Fibroblast of skin of right quadriceps (primary cell): ENCODE data around the gene RBPJL.

Experiments used
- DNase-seq: peaks from one replicate; pipeline ENCODE4 v3.0.0-alpha.2; 2013

Gene RBPJL

DNA sequence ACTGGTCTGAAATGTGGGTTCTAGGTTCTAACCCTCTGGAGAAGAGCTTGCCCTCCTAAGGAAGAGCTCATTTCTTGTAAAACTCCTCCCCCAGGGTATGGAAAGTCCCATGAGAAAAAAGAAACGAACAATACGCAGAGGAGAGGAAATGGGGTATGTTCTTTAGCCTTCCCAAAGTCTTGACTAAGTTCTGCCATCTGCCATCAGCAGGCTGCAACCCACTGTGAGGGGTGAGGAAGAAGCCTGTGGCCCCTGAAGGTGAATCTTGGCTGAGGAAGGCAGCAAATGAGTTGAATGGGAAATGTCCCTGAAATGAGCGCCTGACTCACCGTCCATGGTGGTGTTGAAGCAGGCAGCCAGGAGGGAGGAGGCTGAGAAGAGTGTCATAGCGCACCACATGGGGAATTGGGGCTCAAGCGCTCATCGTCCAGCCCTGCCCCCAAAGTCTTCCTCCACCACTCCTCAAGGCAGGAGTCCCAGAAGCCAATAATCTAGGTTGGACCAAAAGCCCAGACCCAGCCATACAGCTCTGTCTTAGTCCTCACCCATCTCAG is 11.8 kb downstream of the RBPJL start:
- no peak for DNase-seq

DNA sequence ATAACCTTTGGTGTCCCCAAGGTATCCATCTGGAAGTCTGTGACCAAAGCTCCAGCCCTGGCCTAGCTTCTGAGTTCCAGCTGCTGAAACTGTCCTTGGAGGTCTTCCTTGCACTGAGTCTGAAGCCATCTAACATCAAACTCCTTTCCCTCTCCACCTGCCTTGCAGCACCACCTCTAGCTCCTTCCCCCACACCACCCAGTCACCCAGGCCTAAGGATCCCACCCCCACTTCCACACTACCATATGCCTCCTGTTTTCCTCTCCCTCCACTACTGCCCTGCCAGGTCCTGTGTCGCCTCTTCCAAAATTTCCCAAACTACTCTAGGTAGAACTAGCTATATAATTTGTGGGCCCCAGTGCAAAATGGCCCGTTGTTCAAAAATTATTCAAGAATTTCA is 12.3 kb downstream of the RBPJL start:
- DNase-seq = no peak

DNA sequence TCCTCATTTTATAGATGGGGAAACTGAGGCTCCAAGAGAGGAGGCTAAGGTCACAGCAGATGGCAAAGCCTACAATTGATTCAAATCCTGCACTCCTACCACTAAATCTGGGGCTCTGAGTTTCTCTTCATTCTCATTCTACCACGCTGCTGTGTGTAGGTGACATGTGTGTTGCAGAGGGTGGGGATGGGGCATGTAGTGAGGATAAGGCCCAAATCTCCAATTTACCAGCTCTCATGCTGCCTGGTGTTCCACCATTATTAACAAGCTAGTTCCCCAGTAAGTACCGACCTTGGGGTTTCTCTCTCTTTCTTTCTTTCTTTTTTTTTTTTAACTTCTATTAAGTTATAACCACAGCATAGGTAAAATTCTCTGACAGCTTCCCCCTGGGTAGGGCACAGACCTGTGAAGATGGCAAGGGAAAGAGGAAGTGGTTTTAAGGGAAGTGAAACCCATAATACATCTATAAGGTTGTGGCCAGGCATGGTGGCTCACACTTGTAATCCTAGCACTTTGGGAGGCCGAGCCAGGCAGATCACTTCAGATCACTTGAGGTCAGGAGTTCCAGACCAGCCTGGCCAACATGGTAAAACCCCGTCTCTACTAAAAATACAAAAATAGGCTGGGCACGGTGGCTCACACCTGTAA is 14.4 kb downstream of the RBPJL start:
- no peak for DNase-seq

DNA sequence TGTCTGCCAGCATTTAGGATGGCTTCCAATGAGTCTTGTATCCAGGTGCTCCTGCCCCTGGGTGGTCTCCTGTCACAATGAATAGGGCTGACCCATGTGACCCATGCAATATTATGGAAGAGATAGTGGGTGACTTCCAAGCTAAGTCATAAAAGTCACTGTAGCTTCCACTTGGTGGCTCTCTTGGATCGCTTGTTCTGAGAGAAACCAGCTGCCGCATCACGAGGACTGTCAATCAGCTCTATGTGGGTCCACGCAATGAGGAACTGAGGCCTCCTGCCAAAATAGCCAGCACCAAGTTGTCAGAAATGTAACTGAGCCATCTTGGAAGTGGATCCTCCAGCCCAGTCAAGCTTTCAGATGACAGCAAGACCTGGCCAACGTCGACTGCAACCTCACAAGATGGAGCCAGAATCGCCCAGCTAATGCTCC is 16.3 kb downstream of the RBPJL start:
- DNase-seq = no peak

DNA sequence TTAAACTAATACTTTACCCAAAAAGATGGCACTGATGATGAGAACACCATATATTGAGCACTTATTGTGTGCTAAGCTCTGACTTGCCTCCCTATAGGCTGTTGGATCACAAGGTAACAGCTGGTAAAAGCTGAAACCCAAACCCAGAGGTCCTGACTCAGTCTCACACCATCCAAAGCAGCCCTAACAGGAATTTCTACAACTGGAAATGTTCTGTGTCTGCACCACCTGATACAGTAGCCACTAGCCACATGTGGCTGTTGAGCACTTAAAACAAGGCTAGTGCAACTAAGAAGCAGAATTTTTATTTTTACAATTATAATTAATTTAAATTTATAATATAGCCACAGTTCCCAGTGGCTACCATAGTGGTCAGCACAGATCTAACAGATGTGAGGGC is 17.1 kb downstream of the RBPJL start:
- no peak for DNase-seq

DNA sequence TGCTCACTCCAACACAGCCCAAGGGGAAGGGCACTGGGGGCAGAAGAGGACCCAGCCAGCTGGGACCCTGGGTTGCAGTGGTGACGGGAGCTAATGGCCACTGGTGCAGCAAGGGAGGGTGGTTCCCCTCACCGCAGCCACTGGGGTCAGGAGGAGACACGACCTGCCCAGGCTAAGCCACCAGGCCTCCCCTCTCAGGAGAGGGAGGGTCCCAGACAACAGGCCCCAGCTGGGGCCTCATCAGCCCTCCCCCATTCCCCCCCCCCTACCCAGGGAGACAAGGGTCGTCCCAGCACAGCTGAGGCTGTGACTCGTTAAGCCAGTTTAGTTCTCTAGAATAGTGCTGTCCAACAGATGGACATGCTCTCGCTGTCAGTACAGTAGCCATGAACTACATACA is 18.7 kb downstream of the RBPJL start:
- no peak for DNase-seq

DNA sequence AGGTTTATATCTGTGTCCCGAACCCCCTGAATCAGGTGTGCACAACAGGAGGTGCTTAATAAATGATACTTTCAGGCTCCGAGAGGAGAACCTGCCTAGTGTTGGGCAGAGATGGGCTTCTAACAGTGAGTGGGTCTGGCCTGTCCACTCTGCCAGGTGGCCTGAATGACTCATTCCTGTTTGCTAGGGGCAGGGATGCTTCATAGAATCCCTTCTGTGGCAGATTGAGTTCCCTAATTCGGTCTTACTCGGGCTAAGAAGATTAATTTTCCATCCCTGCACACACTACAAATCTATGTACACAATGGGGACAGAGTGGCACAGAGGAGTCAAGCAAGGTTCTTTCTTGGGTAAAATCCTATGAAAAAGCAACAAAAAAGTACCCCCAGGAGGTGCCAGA is 21.8 kb downstream of the RBPJL start:
- DNase-seq = no peak

DNA sequence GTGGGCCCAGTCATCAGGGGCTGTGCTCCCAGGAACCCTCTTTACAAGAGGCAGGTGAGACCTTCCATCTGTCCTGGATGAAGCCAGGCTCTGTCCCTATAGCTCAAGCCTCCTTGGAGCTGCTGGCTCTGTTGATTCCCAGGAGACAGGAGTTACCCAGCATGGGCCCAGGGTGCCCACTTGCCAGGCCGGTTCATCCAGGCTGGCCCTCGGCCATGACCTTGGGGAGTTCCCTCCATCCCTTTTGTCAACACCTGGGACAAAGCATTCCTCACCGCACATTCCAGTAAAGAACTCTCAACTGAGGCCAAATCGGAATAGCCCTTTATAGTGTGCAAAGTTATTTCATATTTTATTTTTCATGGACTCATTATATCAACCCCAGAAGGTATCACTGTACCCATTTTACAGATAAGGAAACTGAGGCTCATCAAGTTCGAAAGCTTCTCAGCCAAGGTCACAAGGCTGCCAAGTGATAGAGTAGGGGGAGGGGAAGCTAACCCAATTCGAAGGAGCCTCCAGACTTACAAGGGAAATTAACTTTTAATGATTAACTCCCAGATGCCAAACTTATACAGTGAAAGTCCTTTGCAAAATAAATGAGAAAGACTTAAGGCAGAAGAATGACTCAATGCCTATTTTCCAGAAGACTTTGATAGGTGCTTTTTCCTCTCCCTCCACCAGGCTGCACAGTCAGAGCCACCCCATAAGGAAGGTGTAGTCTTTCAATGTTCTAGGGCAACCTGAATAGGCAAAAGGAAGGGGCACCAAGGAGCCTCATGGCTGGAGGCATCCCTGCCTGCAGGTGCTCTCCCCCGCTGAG is 23.1 kb downstream of the RBPJL start:
- DNase-seq = no peak

DNA sequence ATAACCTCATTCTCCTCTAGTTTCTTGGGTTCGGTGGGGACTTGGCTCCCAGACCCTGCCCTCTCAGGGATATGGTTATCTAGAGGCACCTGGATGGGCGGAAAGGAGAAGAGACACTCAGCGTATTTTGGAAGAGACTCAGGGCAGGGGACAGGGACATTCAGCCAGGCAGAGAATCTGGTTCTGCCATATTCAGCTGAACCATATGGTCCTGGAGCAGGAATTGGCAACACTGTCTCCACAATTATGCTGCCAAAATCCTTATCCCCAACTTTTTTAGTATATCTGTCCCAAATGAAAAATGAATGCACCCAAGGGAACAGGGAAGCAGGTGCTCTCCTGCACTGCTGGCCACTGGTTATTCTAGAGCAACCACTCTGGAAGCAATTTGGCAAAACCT is 23.8 kb downstream of the RBPJL start:
- no peak for DNase-seq

DNA sequence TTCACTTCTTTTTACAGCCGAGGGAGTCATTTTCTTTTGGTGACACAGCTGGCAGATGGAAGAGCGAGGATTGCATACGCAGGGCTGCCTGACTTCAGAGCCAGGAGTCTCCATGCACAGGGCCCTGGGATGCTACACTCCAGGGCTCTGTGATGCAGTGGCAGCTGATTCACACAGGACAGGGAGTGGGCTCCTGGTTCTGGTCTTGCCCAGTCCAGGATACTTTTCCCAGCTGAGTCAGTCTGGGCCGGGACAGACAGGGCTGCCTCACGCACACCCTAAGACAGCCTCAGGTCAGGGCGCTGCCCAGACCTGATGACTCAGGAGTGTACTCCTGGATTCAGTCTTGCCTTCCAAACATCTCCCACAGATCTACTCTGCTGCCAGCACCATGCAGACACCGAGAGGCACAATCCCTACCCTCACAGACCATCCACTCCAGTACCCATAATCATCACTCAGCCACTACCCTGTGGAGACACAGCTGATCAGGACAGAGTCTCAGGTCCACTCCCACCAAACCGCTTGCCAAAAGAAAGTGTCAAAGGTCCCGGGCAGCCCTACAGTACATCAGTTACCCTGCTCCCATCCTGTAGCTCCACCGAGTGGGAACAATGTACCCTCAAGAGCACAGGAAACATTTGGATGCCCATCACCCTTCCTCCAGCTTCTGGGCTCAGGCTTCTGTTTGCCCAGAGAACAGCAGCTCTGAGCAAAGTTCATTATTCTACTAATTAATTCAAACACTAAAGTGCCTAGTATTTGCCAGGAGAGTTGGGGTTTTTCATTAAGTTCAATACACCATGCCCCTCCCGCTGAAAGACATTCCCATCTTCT is 30.1 kb downstream of the RBPJL start:
- peak; percentile 76 for DNase-seq

DNA sequence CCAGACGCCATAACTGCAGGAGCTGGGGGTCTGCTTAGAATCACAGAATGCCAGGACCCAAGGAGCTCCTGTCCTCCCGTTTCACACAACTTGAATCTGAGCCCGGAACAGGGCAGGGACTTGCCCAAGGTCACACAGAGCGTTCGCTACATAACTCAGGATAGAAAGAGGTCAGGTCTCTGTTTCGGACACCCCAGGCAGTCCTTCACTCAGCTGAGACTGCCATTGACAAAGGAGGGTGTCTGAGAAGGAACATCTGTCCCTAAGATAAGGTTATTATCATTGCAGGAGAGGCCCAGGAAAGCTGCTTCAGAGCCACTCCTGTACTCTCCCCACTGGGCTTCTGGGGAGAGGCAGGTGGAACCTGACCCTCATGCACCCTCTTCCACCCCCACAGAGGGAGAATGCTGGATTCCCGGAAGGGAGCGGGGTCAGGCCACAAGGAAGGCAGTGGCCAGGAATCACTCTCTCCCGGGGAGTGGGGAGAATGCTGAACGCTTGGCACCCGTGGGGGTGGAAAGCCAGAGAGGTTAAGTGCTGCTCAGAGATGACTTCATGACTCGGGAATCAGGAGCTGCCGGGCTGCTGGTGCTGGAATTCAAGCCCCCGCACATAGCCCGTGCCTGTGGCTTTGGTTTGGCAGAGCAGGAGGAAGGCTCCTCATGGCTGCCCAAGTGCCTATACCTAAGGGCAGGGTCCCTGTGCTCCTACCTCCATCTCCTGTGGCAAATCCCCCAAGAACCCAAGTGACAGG is 30.9 kb downstream of the RBPJL start:
- peak; percentile 90 for DNase-seq

DNA sequence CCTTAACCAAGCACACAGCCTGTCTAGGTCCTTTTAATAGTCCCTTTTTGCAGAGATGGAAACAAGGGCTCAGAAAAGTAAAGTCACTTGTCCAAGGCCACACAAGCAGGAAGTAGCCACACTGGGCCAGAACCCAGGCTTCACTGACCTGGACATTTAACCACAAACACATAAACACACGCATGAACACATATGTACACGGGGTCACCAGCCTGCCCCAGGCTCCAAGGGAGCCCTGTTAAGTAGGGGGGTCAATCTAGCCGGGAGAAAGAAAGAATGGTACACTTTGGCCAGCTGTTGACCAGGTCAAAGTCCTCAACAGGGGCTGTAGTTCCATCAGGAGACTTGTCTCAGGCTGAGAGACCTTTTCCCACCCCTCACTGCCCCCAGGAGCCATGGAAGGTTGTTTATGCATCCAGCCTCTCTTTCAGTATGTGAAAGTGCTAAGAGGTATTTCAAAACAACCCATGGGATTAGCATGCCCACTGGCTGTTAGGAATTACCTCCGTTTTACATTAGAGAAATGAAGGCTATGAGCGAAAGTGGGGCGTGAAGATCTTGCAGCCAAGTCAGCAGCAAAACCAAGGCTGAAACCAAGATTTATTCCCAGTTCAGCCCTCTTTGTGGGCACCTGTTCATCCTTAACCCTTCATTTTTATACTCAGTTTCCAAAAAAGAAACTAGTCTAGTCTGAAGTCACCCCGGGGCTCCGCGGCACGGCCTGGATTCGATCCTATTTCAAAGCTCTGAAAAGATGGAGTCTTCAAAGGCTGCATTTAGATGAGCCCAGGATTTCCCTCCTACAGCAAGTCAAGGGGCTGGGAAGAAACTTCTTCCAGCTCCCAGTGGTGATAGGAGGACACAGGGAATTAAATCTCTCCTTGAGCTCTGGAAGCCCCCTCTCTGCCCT is 31.7 kb downstream of the RBPJL start:
- peak; percentile 42 for DNase-seq

DNA sequence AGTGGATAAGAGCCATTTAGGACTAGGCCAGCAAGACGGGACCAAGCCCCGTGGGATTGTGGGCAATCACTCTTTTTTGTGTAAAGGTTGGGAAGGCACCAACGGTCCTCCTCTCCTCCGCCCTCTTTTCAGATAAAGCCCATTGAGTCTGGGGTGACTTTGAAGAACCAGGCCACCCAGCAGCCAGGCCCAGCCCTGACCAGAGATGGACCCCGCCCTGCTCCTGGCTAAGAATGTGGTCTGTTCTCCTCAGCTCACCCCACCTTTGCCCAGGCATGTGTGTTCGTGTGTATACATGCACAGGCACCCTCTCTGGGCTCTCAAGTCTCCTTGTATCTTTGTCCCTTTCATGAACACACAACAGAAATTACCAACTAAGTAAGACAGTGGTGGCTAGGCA is 32.4 kb downstream of the RBPJL start:
- no peak for DNase-seq

DNA sequence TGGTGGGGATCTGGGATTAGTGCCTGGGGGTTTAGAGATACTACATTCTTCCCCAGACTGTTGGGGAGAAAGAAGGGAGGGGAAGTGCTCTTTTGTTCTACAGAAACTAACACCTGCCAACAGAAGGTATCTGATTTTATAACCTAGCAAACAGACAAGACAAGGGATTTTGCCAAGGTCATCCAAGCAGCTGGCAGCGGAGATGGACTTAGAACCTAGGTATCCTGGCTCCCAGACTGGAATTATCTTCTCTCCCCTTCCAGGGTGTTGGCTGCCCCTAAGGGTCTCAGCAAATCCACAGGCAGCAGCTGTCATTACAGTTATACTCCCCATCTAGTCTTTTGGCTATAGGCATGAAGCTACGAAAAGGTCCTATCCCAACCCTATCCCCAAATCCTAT is 33.2 kb downstream of the RBPJL start:
- DNase-seq = no peak

DNA sequence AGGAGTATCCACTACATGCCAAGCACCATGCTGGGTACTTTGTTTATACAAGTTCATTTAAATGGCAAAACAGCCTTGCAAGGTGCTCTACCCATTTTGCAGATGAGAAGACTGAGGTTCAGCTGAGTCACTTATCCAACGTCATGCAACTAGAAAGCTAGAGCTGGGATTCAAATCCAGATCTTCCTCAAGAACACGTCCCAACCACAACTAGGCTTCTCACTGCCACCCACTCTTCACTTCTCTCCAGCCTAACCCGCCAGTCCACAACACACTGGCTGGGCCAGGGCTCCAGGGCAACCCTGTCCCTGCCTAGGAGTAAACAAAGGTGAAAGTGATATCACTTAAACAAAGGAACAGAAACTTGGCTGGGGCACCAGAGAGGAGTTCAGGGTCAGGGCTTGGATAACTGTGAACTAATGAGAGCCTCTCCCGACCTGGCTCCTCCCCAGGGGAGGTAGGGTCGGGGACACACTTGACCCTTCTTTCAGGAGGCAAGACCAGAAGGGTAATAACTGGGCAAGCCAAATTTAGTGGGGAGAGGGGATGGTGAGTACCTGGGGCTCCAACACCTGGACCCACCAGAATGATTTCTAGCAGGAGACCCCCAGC is 33.7 kb downstream of the RBPJL start:
- DNase-seq = no peak

DNA sequence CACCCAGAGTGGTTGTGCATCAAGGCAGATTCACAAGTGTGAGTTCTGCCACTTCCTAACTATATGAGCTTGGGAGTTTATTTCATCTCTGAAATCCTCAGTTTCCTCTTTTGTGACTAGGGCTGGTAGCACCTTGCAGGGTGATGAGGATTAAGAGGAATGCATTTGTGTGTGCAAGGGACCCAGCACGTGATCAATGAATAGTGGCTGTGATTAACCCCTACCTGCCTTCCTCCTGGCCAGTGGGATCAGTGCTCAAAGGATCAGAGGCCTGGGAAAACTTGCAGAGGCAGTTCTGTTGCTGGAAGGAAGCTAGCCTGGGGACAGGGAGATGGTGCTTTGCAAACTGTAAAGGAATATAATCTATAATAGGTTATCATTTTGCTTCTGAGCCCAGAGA is 34.3 kb downstream of the RBPJL start:
- no peak for DNase-seq

DNA sequence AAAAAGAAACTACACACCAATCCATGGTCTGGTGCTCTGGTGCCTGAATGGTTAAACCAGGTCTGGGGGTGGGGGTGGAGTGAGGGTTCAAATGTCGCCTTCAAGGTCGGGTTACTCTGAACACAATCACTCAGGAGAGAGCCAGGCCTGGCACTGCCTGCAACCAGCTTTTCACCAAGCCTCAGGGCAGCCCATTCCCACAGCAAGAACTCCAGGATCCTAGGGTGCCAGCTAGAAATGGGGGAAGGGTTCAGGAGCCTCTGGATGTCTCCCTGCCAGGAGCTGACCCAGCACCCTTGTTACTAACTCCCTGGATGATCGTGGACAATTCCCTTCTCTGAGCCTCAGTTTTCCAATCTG is 34.9 kb downstream of the RBPJL start:
- DNase-seq = no peak

DNA sequence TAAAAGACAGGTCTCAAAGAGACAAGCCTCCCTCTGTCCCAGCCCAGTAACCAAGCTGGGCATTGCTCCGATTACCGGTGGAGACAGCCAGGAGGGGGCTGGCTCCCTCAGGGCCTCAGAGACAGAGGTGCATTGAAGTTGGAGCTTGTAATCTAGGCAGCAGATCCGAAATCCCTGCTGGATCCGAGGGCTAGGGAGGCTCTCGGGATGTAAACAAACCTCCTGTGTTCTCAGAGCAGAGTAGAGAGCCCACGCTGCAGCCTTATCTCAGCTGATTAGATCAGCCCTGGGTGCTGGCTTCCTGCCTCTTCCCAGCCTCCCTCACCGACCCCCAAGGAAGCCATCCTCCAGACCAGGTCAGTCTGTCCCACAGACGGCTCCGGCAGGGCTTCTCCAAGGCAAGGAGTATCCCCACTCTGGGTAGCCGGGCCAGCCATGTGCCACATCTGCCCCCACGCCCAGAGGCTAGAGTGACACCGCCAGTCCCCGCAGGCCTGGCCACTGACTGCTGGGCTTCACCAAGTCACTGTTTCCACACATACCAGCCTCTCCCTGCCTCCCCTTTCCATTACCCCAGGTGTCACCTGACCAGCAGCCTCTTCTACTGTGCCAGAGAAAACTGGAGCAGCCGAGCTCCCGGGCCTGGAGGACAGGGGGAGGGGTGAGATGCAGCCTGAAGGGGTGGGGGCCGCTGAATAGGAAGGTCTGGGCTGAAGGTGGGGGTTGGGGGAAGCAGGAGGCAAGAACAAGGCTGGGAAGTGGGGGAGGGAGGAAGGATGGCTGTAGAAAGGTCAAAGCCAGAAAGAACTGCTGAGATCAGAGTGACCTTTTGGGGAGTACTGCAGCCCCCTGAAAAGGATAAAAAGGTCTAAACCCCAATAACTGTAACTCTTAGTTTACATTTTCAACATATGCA is 35.6 kb downstream of the RBPJL start:
- no peak for DNase-seq

DNA sequence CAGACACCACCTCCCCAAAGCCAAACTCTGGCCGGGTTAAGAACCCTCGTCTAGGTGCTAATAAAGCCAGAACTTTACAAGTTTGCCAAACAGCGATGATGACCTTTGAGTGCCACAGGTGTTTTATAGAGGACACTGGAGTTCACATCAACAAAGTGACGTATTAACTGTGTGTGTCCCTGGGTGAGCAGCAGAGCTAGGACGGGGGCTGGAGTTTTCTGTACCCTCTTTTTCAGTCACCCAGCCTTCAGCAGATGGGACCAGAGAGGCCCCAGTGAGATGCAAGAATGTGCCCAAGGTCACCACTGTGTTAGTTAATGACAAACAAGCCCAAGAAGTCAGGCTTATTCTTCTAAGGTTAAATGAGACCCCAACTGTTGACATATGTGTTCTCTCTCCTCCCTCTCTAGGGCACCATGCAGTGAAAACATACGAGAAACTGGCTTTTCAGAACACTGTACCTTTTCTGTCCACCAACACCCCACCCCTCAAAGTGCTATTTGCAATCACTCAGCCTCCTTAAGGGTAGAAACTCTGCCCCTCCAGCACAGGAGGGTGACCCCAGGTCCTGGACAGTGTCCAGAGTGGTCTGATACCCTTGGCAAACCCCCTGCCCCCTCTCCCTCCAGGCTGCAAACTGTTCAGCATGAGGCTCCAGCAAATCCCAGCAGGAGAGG is 36.4 kb downstream of the RBPJL start:
- DNase-seq = no peak
